ENCODE measurements around the gene SLAMF7.

DNA sequence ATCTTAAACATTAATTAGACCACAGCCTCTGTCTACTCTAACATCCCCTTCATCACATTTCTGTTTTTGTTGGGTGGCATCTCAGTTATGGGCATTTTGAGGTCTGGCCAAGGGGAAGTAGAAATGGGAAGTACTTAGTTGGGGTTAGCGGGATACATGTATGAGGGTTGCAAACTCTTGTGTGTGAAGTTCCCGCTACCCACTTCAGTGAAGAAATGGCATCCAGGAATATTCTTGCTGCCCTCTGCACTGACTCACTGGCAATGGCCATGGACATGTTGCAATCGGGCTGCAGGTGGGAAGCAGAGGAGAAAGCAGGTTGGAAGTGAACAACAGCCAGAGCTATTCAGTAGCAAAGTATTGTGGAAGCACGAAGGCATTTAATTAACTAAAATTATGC, 34.8 kb upstream of the SLAMF7 start:
- TF ChIP-seq, protein P1, sequence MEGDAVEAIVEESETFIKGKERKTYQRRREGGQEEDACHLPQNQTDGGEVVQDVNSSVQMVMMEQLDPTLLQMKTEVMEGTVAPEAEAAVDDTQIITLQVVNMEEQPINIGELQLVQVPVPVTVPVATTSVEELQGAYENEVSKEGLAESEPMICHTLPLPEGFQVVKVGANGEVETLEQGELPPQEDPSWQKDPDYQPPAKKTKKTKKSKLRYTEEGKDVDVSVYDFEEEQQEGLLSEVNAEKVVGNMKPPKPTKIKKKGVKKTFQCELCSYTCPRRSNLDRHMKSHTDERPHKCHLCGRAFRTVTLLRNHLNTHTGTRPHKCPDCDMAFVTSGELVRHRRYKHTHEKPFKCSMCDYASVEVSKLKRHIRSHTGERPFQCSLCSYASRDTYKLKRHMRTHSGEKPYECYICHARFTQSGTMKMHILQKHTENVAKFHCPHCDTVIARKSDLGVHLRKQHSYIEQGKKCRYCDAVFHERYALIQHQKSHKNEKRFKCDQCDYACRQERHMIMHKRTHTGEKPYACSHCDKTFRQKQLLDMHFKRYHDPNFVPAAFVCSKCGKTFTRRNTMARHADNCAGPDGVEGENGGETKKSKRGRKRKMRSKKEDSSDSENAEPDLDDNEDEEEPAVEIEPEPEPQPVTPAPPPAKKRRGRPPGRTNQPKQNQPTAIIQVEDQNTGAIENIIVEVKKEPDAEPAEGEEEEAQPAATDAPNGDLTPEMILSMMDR (conservative IDR thresholded peaks at IDR 0.05), result no peak
- no peak for TF ChIP-seq ZFX (IDR thresholded peaks at IDR 0.05)

Data from C4-2B (cell line).